Ishikawa (cell line): Measurements from ENCODE around the gene KCNK6.

Experiments used
- TAF1 ChIP-seq: IDR thresholded peaks from 2 replicates; pipeline ENCODE4 v1.6.1; 2012; ENCODE audit warnings: low read depth, mild to moderate bottlenecking
- TF ChIP-seq, protein P1 (sequence below): IDR thresholded peaks from 2 replicates; pipeline ENCODE4 v1.6.1; 2012; ENCODE audit warnings: low read depth, mild to moderate bottlenecking

DNA sequence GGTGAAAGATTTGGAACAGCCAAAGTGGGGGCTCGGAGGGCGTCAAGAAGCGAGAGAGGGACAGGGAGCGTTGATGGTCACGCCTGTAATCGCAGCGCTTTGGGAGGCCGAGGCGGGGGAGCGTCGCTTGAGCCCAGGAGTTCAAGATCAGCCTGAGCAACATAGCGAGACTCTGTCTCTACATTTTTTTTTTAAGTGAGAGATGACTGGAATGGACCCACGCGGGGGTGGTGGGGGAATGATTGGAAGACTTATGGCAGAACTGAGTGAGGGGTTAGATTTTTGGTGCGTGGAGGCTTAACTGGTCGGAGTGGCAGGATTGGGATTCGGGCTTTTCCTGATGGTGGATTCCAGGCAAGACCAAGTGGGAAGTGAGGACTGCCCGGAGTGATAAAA lies 55.5 kb downstream of the KCNK6 start:
- no peak for TF ChIP-seq TAF1
- TF ChIP-seq, protein P1, sequence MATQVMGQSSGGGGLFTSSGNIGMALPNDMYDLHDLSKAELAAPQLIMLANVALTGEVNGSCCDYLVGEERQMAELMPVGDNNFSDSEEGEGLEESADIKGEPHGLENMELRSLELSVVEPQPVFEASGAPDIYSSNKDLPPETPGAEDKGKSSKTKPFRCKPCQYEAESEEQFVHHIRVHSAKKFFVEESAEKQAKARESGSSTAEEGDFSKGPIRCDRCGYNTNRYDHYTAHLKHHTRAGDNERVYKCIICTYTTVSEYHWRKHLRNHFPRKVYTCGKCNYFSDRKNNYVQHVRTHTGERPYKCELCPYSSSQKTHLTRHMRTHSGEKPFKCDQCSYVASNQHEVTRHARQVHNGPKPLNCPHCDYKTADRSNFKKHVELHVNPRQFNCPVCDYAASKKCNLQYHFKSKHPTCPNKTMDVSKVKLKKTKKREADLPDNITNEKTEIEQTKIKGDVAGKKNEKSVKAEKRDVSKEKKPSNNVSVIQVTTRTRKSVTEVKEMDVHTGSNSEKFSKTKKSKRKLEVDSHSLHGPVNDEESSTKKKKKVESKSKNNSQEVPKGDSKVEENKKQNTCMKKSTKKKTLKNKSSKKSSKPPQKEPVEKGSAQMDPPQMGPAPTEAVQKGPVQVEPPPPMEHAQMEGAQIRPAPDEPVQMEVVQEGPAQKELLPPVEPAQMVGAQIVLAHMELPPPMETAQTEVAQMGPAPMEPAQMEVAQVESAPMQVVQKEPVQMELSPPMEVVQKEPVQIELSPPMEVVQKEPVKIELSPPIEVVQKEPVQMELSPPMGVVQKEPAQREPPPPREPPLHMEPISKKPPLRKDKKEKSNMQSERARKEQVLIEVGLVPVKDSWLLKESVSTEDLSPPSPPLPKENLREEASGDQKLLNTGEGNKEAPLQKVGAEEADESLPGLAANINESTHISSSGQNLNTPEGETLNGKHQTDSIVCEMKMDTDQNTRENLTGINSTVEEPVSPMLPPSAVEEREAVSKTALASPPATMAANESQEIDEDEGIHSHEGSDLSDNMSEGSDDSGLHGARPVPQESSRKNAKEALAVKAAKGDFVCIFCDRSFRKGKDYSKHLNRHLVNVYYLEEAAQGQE: no peak
